ENCODE measurements around the gene SYT7.
"Not testable (repeated sequence)": the region's sequence is repeated elsewhere in the genome, so short reads cannot be mapped to it uniquely, and the experiment has no call there.

The SYT7 gene

GRCh38 chr11:61494381-61494961 is 86.4 kb downstream of the SYT7 start:
- peak; percentile 26 for DNase-seq

GRCh38 chr11:61491736-61492395 is 89.0 kb downstream of the SYT7 start:
- no peak for DNase-seq

- DNase-seq: peak; percentile 48
These were observed 90.8 kb downstream of the SYT7 start for GRCh38 chr11:61489833-61490721.

- DNase-seq: peak; percentile 58
These were observed 92.1 kb downstream of the SYT7 start for GRCh38 chr11:61488651-61489291.

GRCh38 chr11:61487342-61488025 is 93.4 kb downstream of the SYT7 start:
- no peak for DNase-seq

- no peak for DNase-seq
These were observed 94.1 kb downstream of the SYT7 start for GRCh38 chr11:61486779-61487178.

GRCh38 chr11:61486011-61486620 is 94.8 kb downstream of the SYT7 start:
- DNase-seq: no peak

GRCh38 chr11:61485080-61485479 is 95.8 kb downstream of the SYT7 start:
- no peak for DNase-seq

GRCh38 chr11:61484541-61484940 is 96.3 kb downstream of the SYT7 start:
- DNase-seq: no peak

GRCh38 chr11:61482513-61482912 is 98.4 kb downstream of the SYT7 start:
- DNase-seq: peak; percentile 13

GRCh38 chr11:61481806-61482205 is 99.1 kb downstream of the SYT7 start:
- no peak for DNase-seq

GRCh38 chr11:61480994-61481335 is 99.9 kb downstream of the SYT7 start:
- DNase-seq: peak; percentile 28

- no peak for DNase-seq
These were observed 100.4 kb downstream of the SYT7 start for GRCh38 chr11:61480261-61480993.

- not testable (repeated sequence) for DNase-seq
These were observed 101.4 kb downstream of the SYT7 start for GRCh38 chr11:61479360-61480058.

GRCh38 chr11:61477727-61478148 is 103.1 kb downstream of the SYT7 start:
- DNase-seq: no peak

GRCh38 chr11:61477126-61477525 is 103.8 kb downstream of the SYT7 start:
- DNase-seq: no peak

- DNase-seq: no peak
These were observed 104.5 kb downstream of the SYT7 start for GRCh38 chr11:61476371-61476770.

- no peak for DNase-seq
These were observed 105.4 kb downstream of the SYT7 start for GRCh38 chr11:61475433-61475832.

GRCh38 chr11:61474013-61474643 is 106.7 kb downstream of the SYT7 start:
- no peak for DNase-seq

- DNase-seq: no peak
These were observed 107.4 kb downstream of the SYT7 start for GRCh38 chr11:61473370-61474012.
